ENCODE measurements around the gene ACVR1B. TPM values are rescaled to one million over a fixed set of nuclear protein-coding genes. Genes with fewer than 3 reads are reported as not detected.

ACVR1B gene
- total RNA-seq, 1 donor from 2014 or later, result 13.8 TPM

DNA sequence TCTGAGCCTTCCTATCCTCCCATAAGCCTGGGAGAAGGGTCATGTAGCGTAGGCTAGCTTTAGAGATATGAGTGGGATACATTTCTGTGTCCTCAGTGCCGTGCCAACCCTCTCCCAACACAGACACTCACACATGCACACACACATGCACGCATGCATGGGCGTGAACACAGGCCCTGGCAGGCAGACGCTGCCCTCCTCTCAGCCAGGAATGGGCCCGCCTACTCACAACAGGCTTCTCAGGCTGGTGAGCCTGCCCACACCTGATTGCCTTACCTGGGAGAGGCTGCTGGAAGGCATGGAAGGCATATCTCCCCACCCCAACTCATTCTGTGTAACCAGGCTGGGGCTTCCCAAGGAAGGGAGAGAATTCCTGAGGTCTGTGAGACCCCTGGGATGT is 12.8 kb upstream of the ACVR1B start:
- no peaks in the 10 kb centered on the region for H4K20me1 ChIP-seq (ENCODE audit: insufficient read depth, low read length)
- no peak for FAIRE-seq
- peaks cover 7% of the 10 kb centered on the region for H3K36me3 Mint-ChIP-seq (ENCODE audit: low read depth, unreplicated experiment)
- H2AFZ ChIP-seq (ENCODE audit: low read depth, low read length), result no peak overlapping the region
- DNase-seq (ENCODE audit: low read depth), result no peak
- peaks cover 4% of the 10 kb centered on the region for H3K9me3 ChIP-seq (ENCODE audit: insufficient read depth, low read depth, low read length)
- H3K27ac ChIP-seq (ENCODE audit: low read depth, low read length), result no peak overlapping the region
- no peak overlapping the region for H3K4me3 Mint-ChIP-seq (ENCODE audit: unreplicated experiment)
- H3K9me3 Mint-ChIP-seq (ENCODE audit: unreplicated experiment), result peaks cover 11% of the 10 kb centered on the region
- TF ChIP-seq, protein P1, sequence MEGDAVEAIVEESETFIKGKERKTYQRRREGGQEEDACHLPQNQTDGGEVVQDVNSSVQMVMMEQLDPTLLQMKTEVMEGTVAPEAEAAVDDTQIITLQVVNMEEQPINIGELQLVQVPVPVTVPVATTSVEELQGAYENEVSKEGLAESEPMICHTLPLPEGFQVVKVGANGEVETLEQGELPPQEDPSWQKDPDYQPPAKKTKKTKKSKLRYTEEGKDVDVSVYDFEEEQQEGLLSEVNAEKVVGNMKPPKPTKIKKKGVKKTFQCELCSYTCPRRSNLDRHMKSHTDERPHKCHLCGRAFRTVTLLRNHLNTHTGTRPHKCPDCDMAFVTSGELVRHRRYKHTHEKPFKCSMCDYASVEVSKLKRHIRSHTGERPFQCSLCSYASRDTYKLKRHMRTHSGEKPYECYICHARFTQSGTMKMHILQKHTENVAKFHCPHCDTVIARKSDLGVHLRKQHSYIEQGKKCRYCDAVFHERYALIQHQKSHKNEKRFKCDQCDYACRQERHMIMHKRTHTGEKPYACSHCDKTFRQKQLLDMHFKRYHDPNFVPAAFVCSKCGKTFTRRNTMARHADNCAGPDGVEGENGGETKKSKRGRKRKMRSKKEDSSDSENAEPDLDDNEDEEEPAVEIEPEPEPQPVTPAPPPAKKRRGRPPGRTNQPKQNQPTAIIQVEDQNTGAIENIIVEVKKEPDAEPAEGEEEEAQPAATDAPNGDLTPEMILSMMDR (IDR thresholded peaks at IDR 0.05; ENCODE audit: insufficient read depth, low read depth, low read length), result no peak
- TF ChIP-seq EZH2 (IDR thresholded peaks at IDR 0.05; ENCODE audit: insufficient read depth, low read length), result no peak
- peaks cover 5% of the 10 kb centered on the region for H3K27me3 ChIP-seq (ENCODE audit: insufficient read depth, low read length)
- H3K4me1 ChIP-seq (ENCODE audit: insufficient read depth, low read length), result no peaks in the 10 kb centered on the region
- no peak overlapping the region for H3K4me2 ChIP-seq (ENCODE audit: low read length)
- no peak overlapping the region for H3K4me3 ChIP-seq (ENCODE audit: insufficient read depth, low read depth, low read length)
- H3K79me2 ChIP-seq (ENCODE audit: insufficient read depth, low read length), result no peaks in the 10 kb centered on the region
- no peaks in the 10 kb centered on the region for H3K36me3 ChIP-seq (ENCODE audit: insufficient read depth, low read length)
- no peaks in the 10 kb centered on the region for H3K4me1 Mint-ChIP-seq (ENCODE audit: low read depth, unreplicated experiment)
- H3K27me3 Mint-ChIP-seq (ENCODE audit: low read depth, unreplicated experiment), result peaks cover 36% of the 10 kb centered on the region
- no peak overlapping the region for H3K27ac Mint-ChIP-seq (ENCODE audit: unreplicated experiment)
- no peak overlapping the region for H3K9ac ChIP-seq (ENCODE audit: low read length)

GRCh38 chr12:51941011-51941581 is 10.4 kb upstream of the ACVR1B start:
- H3K27ac ChIP-seq (ENCODE audit: low read depth, low read length), result no peak overlapping the region
- H3K4me3 ChIP-seq (ENCODE audit: insufficient read depth, low read depth, low read length), result no peak overlapping the region
- Mint-ChIP-seq H3K27ac (ENCODE audit: unreplicated experiment) (no peak overlapping the region), H3K27me3 (ENCODE audit: low read depth, unreplicated experiment) (peaks cover 31% of the 10 kb centered on the region), H3K4me3 (ENCODE audit: unreplicated experiment) (no peak overlapping the region), H3K9me3 (ENCODE audit: unreplicated experiment) (peaks cover 28% of the 10 kb centered on the region), H3K36me3 (ENCODE audit: low read depth, unreplicated experiment) (peaks cover 10% of the 10 kb centered on the region), H3K4me1 (ENCODE audit: low read depth, unreplicated experiment) (no peaks in the 10 kb centered on the region)
- no peaks in the 10 kb centered on the region for H4K20me1 ChIP-seq (ENCODE audit: insufficient read depth, low read length)
- H3K9ac ChIP-seq (ENCODE audit: low read length), result no peak overlapping the region
- TF ChIP-seq, protein P1 (IDR thresholded peaks at IDR 0.05; ENCODE audit: insufficient read depth, low read depth, low read length), result no peak
- no peak for TF ChIP-seq EZH2 (IDR thresholded peaks at IDR 0.05; ENCODE audit: insufficient read depth, low read length)
- peaks cover 5% of the 10 kb centered on the region for H3K27me3 ChIP-seq (ENCODE audit: insufficient read depth, low read length)
- H3K4me2 ChIP-seq (ENCODE audit: low read length), result peak overlapping the region; percentile 21
- H3K9me3 ChIP-seq (ENCODE audit: insufficient read depth, low read depth, low read length), result peaks cover 13% of the 10 kb centered on the region
- DNase-seq (ENCODE audit: low read depth) (no peak), FAIRE-seq (no peak)
- no peak overlapping the region for H2AFZ ChIP-seq (ENCODE audit: low read depth, low read length)
- no peaks in the 10 kb centered on the region for H3K4me1 ChIP-seq (ENCODE audit: insufficient read depth, low read length)
- no peaks in the 10 kb centered on the region for H3K36me3 ChIP-seq (ENCODE audit: insufficient read depth, low read length)
- H3K79me2 ChIP-seq (ENCODE audit: insufficient read depth, low read length), result no peaks in the 10 kb centered on the region

DNA sequence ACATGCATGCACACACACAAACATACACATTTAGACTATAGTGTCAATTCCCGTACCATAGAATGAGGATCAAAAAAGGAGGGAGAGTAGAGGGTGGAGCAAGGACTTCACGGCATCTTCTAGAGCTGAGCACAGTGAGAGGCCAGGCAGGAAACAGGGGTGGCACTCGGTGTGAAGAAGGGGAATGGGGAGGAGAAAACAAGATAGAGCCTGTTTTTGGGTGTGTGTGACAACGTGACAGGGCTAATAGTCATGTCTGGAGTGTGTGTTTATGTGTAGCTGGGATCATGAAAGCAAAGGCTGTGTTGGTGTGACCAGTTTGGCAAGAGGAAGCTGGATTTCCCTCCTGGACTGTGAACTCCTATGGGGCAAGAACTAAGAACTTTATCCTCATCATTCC is 9.9 kb upstream of the ACVR1B start:
- Histone ChIP-seq H3K36me3 (ENCODE audit: insufficient read depth, low read length) (no peaks in the 10 kb centered on the region), H3K79me2 (ENCODE audit: insufficient read depth, low read length) (no peaks in the 10 kb centered on the region), H3K4me2 (ENCODE audit: low read length) (no peak overlapping the region), H2AFZ (ENCODE audit: low read depth, low read length) (no peak overlapping the region), H3K9ac (ENCODE audit: low read length) (no peak overlapping the region), H3K4me1 (ENCODE audit: insufficient read depth, low read length) (no peaks in the 10 kb centered on the region), H3K27me3 (ENCODE audit: insufficient read depth, low read length) (peaks cover 5% of the 10 kb centered on the region), H4K20me1 (ENCODE audit: insufficient read depth, low read length) (no peaks in the 10 kb centered on the region), H3K4me3 (ENCODE audit: insufficient read depth, low read depth, low read length) (no peak overlapping the region), H3K9me3 (ENCODE audit: insufficient read depth, low read depth, low read length) (peaks cover 13% of the 10 kb centered on the region), H3K27ac (ENCODE audit: low read depth, low read length) (no peak overlapping the region)
- no peak overlapping the region for H3K4me3 Mint-ChIP-seq (ENCODE audit: unreplicated experiment)
- peaks cover 36% of the 10 kb centered on the region for H3K27me3 Mint-ChIP-seq (ENCODE audit: low read depth, unreplicated experiment)
- no peak for DNase-seq (ENCODE audit: low read depth)
- FAIRE-seq, result no peak
- TF ChIP-seq EZH2 (IDR thresholded peaks at IDR 0.05; ENCODE audit: insufficient read depth, low read length), result no peak
- TF ChIP-seq, protein P1 (IDR thresholded peaks at IDR 0.05; ENCODE audit: insufficient read depth, low read depth, low read length), result no peak
- no peak overlapping the region for H3K27ac Mint-ChIP-seq (ENCODE audit: unreplicated experiment)
- peaks cover 10% of the 10 kb centered on the region for H3K36me3 Mint-ChIP-seq (ENCODE audit: low read depth, unreplicated experiment)
- peaks cover 30% of the 10 kb centered on the region for H3K9me3 Mint-ChIP-seq (ENCODE audit: unreplicated experiment)
- no peaks in the 10 kb centered on the region for H3K4me1 Mint-ChIP-seq (ENCODE audit: low read depth, unreplicated experiment)

Measured in astrocyte (in vitro differentiated cells and primary cell).